Fibroblast of the aortic adventitia (primary cell): ENCODE results near the gene KLHL40. TPM values are rescaled to one million over a fixed set of nuclear protein-coding genes. Genes with fewer than 3 reads are reported as not detected.

Experiments used
- DNase-seq: peaks from one replicate; pipeline ENCODE4 v3.0.0-alpha.2; 2010; ENCODE audit warnings: low read depth
- H3K4me3 ChIP-seq: 2 replicates; pipeline ENCODE4 v1.5.1; 2011; ENCODE audit warnings: low read depth, mild to moderate bottlenecking, control low read depth, low read length, moderate library complexity
- total RNA-seq: library from RNA; depleted of rRNA; stranded (reverse); fragments of >200 nt; gene quantifications from 2 replicates; pipeline ENCODE4 v1.2.3, GENCODE V29; 2012; ENCODE audit warnings: low replicate concordance
- TF ChIP-seq, protein P1 (sequence below): IDR thresholded peaks from 2 replicates; pipeline ENCODE4 v1.5.1; 2011; ENCODE audit warnings: mild to moderate bottlenecking, low read length, control low read depth, inconsistent platforms; ENCODE audit not compliant: insufficient read depth

KLHL40 gene
- total RNA-seq, 1 donor: not detected

- TF ChIP-seq, protein P1, sequence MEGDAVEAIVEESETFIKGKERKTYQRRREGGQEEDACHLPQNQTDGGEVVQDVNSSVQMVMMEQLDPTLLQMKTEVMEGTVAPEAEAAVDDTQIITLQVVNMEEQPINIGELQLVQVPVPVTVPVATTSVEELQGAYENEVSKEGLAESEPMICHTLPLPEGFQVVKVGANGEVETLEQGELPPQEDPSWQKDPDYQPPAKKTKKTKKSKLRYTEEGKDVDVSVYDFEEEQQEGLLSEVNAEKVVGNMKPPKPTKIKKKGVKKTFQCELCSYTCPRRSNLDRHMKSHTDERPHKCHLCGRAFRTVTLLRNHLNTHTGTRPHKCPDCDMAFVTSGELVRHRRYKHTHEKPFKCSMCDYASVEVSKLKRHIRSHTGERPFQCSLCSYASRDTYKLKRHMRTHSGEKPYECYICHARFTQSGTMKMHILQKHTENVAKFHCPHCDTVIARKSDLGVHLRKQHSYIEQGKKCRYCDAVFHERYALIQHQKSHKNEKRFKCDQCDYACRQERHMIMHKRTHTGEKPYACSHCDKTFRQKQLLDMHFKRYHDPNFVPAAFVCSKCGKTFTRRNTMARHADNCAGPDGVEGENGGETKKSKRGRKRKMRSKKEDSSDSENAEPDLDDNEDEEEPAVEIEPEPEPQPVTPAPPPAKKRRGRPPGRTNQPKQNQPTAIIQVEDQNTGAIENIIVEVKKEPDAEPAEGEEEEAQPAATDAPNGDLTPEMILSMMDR: no peak
- no peak for DNase-seq
These were observed 19.0 kb downstream of the KLHL40 start for GRCh38 chr3:42704136-42704841.

GRCh38 chr3:42705058-42705767, 19.9 kb downstream of the KLHL40 start:
- no peak overlapping the region for H3K4me3 ChIP-seq
- DNase-seq: no peak
- TF ChIP-seq, protein P1: no peak

More at GRCh38 chr3:42704136-42704841, 19.0 kb downstream of the KLHL40 start:
- H3K4me3 ChIP-seq: no peak overlapping the region

DNA sequence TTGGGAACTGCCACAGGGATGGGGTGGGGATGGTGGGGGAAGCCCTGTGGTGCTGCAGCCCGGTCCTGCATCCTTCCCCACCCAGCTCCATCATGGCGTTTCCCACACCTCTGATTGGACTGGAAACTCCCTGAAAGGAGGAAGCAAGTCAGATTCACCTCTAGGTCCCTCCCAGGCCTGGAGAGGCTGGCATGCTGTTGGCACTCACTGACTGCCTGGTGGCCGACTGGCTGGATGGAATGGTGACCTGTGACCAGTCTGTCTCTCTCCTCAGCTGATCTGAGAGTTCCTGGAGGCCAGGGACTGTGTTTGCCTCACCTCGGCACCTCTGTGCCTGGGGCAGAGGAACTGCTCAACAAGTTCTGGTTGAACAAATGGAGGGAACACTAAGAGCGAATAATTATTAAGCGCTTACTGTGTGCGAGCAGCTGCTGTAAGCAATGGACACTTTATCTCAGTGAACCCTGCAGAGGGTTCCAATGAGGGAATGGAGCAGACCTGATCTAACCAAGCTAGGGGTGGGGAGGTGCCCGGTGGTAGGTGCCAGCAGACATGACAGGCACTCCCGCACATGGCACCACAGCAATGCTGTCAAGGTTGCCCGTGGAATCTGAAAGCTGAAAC, 20.7 kb downstream of the KLHL40 start:
- no peak overlapping the region for H3K4me3 ChIP-seq
- DNase-seq: no peak
- TF ChIP-seq, protein P1: no peak

GRCh38 chr3:42706721-42707619, 21.6 kb downstream of the KLHL40 start:
- TF ChIP-seq, protein P1: no peak
- H3K4me3 ChIP-seq: no peak overlapping the region
- DNase-seq: no peak

- DNase-seq: no peak
- TF ChIP-seq, protein P1: no peak
- H3K4me3 ChIP-seq: no peak overlapping the region
These were observed 22.5 kb downstream of the KLHL40 start for GRCh38 chr3:42707620-42708355.
